RKO (cell line): ENCODE data around the gene EEPD1.
"Not testable (repeated sequence)": the region's sequence is repeated elsewhere in the genome, so short reads cannot be mapped to it uniquely, and the experiment has no call there.

Source experiments
- DNase-seq: peaks from one replicate; pipeline ENCODE4 v3.0.0-alpha.2; 2016; ENCODE audit warnings: low spot score

Gene EEPD1

GRCh38 chr7:36317276-36317675, 164.2 kb downstream of the EEPD1 start:
- no peak for DNase-seq

GRCh38 chr7:36318116-36318515, 165.1 kb downstream of the EEPD1 start:
- no peak for DNase-seq

GRCh38 chr7:36321284-36321683, 168.2 kb downstream of the EEPD1 start:
- DNase-seq = not testable (repeated sequence)

DNA sequence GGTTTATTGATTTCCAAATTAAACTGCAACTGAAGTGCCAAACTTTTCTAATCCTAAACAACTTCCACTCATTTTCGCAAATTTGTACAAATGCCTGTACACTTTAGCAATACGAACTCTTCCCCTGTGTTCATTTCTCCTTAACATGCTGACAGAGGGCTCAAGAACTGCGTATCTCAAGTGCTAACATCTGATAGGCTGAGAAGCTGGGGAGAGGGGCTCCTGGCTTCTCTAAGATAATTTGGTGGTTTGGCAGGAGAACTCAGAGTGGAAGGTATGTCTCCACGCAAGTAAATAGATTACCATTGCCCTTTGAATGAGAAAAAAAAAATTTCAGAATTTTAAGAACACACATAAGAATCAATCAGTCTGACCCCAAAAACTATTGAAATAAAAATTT, 183.3 kb downstream of the EEPD1 start:
- no peak for DNase-seq

DNA sequence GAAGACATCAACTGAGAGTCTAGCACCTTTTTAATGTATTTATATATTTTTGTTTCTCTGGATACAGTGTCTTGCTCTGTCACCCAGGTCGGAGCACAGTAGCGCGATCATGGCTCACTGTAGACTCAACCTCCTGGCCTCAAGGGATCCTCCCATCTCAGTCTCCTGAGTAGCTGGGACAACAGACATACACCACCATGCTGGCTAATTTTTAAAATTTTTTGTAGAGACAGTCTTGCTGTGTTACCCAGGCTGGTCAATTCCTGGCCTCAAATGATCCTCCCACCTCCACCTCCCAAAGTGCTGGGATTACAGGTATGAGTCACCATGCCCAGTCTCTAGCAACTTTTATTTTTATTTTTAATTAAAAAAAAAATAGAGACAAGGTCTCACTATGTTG, 185.2 kb downstream of the EEPD1 start:
- DNase-seq = no peak

DNA sequence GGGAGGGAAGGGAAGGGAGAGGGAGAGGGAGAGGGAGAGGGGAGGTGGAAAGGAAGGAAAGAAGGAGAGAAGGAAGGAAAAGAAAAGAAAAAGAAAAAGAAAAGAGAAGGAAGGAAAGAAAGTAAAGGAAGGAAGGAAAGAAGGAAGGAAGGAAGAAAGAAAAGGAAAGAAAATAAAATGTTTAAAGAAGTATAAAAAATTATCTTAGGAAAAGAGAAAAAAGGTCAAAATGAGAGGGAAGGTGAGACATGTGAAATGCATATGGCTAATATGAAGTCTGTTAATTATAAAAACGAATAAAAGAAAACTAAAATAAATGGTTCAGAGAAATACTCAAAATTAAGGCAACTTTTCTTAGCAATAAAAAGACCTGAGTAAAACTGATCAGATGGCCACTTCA, 190.5 kb downstream of the EEPD1 start:
- DNase-seq = no peak

DNA sequence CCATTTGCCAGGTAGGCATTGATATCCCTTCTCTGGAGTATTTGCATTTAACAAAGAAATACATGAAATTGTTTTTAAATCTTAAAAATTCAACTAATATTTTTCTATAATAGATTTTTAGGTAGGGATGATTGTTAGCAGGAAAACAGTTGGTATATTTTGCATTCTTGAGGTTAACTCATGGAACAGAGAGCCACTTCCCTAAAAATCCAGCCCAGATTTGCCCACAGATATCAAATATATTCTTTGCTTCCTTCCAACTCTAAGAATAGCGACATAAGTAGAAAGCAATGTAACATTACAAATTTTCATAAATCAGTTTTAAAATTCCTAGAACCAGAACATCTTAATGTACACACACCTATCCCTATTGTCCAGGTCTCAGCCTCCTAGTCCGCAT, 191.6 kb downstream of the EEPD1 start:
- no peak for DNase-seq

GRCh38 chr7:36346260-36346831, 193.3 kb downstream of the EEPD1 start:
- no peak for DNase-seq

DNA sequence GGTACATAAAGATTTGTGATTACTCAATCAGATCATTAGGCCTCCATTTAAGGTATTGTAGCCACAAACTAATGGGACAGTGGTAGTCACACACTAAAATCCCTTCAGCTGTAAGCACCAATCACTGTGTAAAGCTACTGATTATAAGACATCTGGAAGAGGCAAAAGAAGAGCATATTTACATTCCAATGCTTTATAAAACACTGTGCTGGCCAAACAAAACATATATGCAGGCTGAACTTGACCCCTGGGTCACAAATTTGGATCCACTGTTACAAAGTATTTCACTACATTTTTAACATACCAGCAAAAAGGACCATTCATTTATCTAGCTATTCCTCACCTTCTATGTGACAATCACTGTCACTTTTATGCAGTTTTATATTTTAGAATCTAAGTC, 195.2 kb downstream of the EEPD1 start:
- no peak for DNase-seq

GRCh38 chr7:36348771-36349170, 195.7 kb downstream of the EEPD1 start:
- no peak for DNase-seq

DNA sequence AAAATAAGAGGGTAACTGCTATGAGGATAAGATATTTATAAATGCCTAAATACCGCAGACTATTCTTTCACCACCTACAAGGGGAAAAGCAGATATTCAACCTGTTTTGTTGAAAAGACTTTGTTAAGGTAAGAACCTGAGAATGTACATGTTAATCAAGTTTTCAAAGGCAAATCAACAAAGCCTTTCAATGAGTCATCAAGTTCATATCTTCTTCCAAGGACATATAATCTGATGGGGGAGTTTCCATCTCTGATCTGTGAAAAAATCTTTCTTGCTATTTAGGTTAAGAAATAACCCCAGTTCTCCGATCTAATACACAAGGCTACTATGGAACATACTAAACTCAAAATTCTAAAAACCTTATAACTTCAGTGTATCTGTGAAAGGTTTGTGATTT, 196.6 kb downstream of the EEPD1 start:
- DNase-seq = no peak
